ENCODE results near the gene CAND2.

The CAND2 gene

DNA sequence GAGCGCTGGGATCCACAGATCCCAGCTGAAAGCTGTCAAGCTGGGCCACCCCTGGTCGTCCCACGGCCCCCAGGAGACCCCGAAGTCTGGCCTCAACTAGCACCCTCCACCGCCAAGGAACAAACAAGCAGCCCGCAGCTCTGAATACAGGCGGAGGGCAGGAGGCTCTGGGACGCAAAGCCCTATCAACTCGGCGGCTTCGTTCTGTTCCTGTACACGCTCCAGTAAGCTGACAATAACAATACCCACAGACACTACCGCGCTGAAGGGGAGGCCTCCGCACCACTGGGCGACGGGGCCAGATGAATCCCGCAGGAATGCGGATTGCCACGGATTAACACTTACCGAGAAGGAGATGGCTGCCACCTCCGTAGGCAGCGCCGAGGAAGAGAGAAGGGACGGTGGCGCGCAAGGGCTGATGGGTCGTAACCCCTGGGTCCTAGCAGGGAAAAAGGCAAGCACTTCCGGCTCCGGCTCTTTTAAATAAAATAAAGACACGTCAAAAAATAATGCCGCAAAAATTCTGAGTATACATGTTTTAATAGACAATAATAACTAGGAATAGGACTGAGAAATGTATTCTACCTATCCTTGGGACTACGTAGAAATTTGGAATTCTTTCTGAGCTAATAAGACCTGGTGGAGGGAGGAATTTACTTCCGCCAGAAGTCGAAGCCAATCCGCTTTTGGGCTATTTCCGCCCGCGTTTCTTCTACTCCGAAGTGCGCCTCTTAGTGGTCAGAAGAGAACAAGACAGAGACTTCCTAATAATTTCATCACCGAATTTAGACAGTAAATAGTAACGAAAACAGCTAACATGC lies 44.9 kb downstream of the CAND2 start, which contains the start of gene RPL32:
RPL32 (minus strand) TSS at position 417 of the 821 bp plus-strand sequence. CDS start 1,328 bp downstream, outside the sequence.
- Histone ChIP-seq H3K79me2 (ENCODE audit: insufficient read depth, low read length) (peaks cover 51% of the 10 kb centered on the region), H2AFZ (ENCODE audit: low read length) (peak within 1 kb of the TSS; percentile 86), H3K4me1 (ENCODE audit: insufficient read depth, low read length, poor library complexity, severe bottlenecking) (peaks cover 26% of the 10 kb centered on the region), H3K36me3 (ENCODE audit: insufficient read depth, low read length) (peaks cover 38% of the 10 kb centered on the region), H3K9me2 (replicated peaks; ENCODE audit: low read depth, low read length) (no peaks in the 10 kb centered on the region), H4K20me1 (ENCODE audit: insufficient read depth, low read length, poor library complexity, severe bottlenecking) (peaks cover 49% of the 10 kb centered on the region), H3K4me2 (ENCODE audit: low read depth, low read length, poor library complexity, severe bottlenecking) (peak within 1 kb of the TSS; percentile 96), H3K9me3 (ENCODE audit: insufficient read depth, low read depth, low read length) (no peaks in the 10 kb centered on the region), H3K4me3 (ENCODE audit: low read length, poor library complexity, severe bottlenecking) (peak within 1 kb of the TSS; percentile 100), H3F3A (ENCODE audit: low read depth) (no peaks in the 10 kb centered on the region), H3K9ac (ENCODE audit: low read depth, low read length, poor library complexity, severe bottlenecking) (peak within 1 kb of the TSS; percentile 98), H3K27me3 (ENCODE audit: insufficient read depth, low read length, poor library complexity, severe bottlenecking) (peaks cover 11% of the 10 kb centered on the region)
- TF ChIP-seq, protein P1, sequence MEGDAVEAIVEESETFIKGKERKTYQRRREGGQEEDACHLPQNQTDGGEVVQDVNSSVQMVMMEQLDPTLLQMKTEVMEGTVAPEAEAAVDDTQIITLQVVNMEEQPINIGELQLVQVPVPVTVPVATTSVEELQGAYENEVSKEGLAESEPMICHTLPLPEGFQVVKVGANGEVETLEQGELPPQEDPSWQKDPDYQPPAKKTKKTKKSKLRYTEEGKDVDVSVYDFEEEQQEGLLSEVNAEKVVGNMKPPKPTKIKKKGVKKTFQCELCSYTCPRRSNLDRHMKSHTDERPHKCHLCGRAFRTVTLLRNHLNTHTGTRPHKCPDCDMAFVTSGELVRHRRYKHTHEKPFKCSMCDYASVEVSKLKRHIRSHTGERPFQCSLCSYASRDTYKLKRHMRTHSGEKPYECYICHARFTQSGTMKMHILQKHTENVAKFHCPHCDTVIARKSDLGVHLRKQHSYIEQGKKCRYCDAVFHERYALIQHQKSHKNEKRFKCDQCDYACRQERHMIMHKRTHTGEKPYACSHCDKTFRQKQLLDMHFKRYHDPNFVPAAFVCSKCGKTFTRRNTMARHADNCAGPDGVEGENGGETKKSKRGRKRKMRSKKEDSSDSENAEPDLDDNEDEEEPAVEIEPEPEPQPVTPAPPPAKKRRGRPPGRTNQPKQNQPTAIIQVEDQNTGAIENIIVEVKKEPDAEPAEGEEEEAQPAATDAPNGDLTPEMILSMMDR (conservative IDR thresholded peaks at IDR 0.05; ENCODE audit: low read length): peak; percentile 81
- no peak for TF ChIP-seq EZH2phosphoT487 (IDR thresholded peaks at IDR 0.05; ENCODE audit: borderline replicate concordance)

DNA sequence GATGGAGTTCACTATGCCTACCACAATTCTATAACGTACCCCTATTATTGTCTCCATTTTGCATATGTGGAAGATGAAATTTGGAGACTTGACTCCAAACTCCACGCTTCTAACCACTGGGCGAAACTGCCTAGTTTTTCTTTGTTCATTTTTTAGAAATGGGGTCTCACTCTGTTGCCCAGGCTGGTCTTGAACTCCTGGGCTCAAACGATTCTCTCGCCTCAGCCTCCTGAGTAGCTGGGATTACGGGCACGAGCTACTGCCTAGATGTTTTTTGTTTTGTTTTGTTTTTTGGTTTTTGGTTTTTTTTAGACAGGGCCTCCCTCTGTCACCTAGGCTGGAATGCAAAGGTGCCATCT lies 45.5 kb downstream of the CAND2 start:
- peak overlapping the region; percentile 96 for H3K4me2 ChIP-seq (ENCODE audit: low read depth, low read length, poor library complexity, severe bottlenecking)
- H3F3A ChIP-seq (ENCODE audit: low read depth): no peaks in the 10 kb centered on the region
- peak overlapping the region; percentile 86 for H2AFZ ChIP-seq (ENCODE audit: low read length)
- peaks cover 44% of the 10 kb centered on the region for H4K20me1 ChIP-seq (ENCODE audit: insufficient read depth, low read length, poor library complexity, severe bottlenecking)
- H3K4me1 ChIP-seq (ENCODE audit: insufficient read depth, low read length, poor library complexity, severe bottlenecking): peaks cover 21% of the 10 kb centered on the region
- peaks cover 11% of the 10 kb centered on the region for H3K27me3 ChIP-seq (ENCODE audit: insufficient read depth, low read length, poor library complexity, severe bottlenecking)
- H3K36me3 ChIP-seq (ENCODE audit: insufficient read depth, low read length): peaks cover 32% of the 10 kb centered on the region
- no peaks in the 10 kb centered on the region for H3K9me3 ChIP-seq (ENCODE audit: insufficient read depth, low read depth, low read length)
- H3K9ac ChIP-seq (ENCODE audit: low read depth, low read length, poor library complexity, severe bottlenecking): peak overlapping the region; percentile 98
- TF ChIP-seq, protein P1 (conservative IDR thresholded peaks at IDR 0.05; ENCODE audit: low read length): no peak; the same call in 1 of the 2 replicates
- no peak for TF ChIP-seq EZH2phosphoT487 (IDR thresholded peaks at IDR 0.05; ENCODE audit: borderline replicate concordance)
- H3K79me2 ChIP-seq (ENCODE audit: insufficient read depth, low read length): peaks cover 45% of the 10 kb centered on the region
- H3K9me2 ChIP-seq (replicated peaks; ENCODE audit: low read depth, low read length): no peaks in the 10 kb centered on the region
- peak overlapping the region; percentile 100 for H3K4me3 ChIP-seq (ENCODE audit: low read length, poor library complexity, severe bottlenecking)

DNA sequence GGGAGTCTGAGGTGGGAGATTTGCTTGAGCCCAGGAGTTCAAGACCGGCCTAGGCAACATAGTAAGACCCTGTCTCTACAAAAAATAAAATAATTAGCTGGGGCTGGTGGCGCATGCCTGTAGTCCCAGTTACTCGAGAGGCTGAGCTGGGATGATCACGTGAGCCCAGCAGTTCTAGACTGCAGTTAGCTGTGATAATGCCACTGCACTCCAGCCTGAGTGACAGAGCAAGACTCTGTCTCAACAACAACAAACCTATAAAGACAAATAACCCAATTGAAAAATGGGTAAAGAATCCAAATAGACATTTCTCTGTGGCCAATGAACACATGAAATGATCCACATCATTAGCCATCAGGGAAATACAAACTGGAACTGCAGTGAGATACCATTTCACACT lies 46.0 kb downstream of the CAND2 start:
- Histone ChIP-seq H3K4me2 (ENCODE audit: low read depth, low read length, poor library complexity, severe bottlenecking) (no peak overlapping the region), H3K79me2 (ENCODE audit: insufficient read depth, low read length) (peaks cover 40% of the 10 kb centered on the region), H3K36me3 (ENCODE audit: insufficient read depth, low read length) (peaks cover 27% of the 10 kb centered on the region), H3F3A (ENCODE audit: low read depth) (no peaks in the 10 kb centered on the region), H3K9ac (ENCODE audit: low read depth, low read length, poor library complexity, severe bottlenecking) (no peak overlapping the region), H3K4me3 (ENCODE audit: low read length, poor library complexity, severe bottlenecking) (no peak overlapping the region), H3K9me2 (replicated peaks; ENCODE audit: low read depth, low read length) (no peaks in the 10 kb centered on the region), H3K9me3 (ENCODE audit: insufficient read depth, low read depth, low read length) (no peaks in the 10 kb centered on the region), H2AFZ (ENCODE audit: low read length) (no peak overlapping the region), H3K4me1 (ENCODE audit: insufficient read depth, low read length, poor library complexity, severe bottlenecking) (peaks cover 17% of the 10 kb centered on the region), H4K20me1 (ENCODE audit: insufficient read depth, low read length, poor library complexity, severe bottlenecking) (peaks cover 38% of the 10 kb centered on the region), H3K27me3 (ENCODE audit: insufficient read depth, low read length, poor library complexity, severe bottlenecking) (peaks cover 11% of the 10 kb centered on the region)
- TF ChIP-seq, protein P1 (conservative IDR thresholded peaks at IDR 0.05; ENCODE audit: low read length): no peak
- TF ChIP-seq EZH2phosphoT487 (IDR thresholded peaks at IDR 0.05; ENCODE audit: borderline replicate concordance): no peak

Data from Loucy (cell line).